Lung (tissue), 12 donors: ENCODE results near the gene TOGARAM2. TPM values are rescaled to one million over a fixed set of nuclear protein-coding genes. Genes with fewer than 3 reads are reported as not detected.

Experiments
- ATAC-seq: fragments of 200-7000 bp; cut with Tn5 transposase; one replicate; pipeline ENCODE4 v1.9.1; 2020; ENCODE audit warnings: moderate number of reproducible peaks; ENCODE audit not compliant: insufficient read depth, low FRiP score
- DNase-seq, 3 donors: peaks; one replicate each; pipeline ENCODE4 v3.0.0-alpha.2; 2013 to 2017
- H3K27ac ChIP-seq, 2 donors: one replicate each; pipeline ENCODE4 v1.5.1; 2013; ENCODE audit warnings: mild to moderate bottlenecking in 2 of 2, moderate library complexity in 2 of 2, control low read depth in 1 of 2, inconsistent platforms in 1 of 2, low read depth in 1 of 2, low read length in 1 of 2
- H3K27me3 ChIP-seq, 3 donors: one replicate each; pipeline ENCODE4 v1.5.1; 2013; ENCODE audit warnings: low read length in 2 of 3; ENCODE audit not compliant: control insufficient read depth in 3 of 3, insufficient read depth in 3 of 3
- H3K36me3 ChIP-seq, 4 donors: one replicate each; pipeline ENCODE4 v1.5.1; 2013; ENCODE audit warnings: low read length in 4 of 4, mild to moderate bottlenecking in 1 of 4, moderate library complexity in 1 of 4; ENCODE audit not compliant: control insufficient read depth in 4 of 4, insufficient read depth in 4 of 4
- H3K4me1 ChIP-seq, 5 donors: one replicate each; pipeline ENCODE4 v1.5.1; 2013; ENCODE audit warnings: low read length in 5 of 5, mild to moderate bottlenecking in 2 of 5, moderate library complexity in 1 of 5; ENCODE audit not compliant: control insufficient read depth in 5 of 5, insufficient read depth in 5 of 5
- H3K4me3 ChIP-seq: one replicate; pipeline ENCODE4 v1.5.1; 2013; ENCODE audit warnings: mild to moderate bottlenecking, control low read depth, moderate library complexity
- H3K9ac ChIP-seq, 2 donors: one replicate each; pipeline ENCODE4 v1.5.1; 2013; ENCODE audit warnings: low read length in 2 of 2, control low read depth in 1 of 2; ENCODE audit not compliant: insufficient read depth in 1 of 2
- H3K9me3 ChIP-seq, 4 donors: one replicate each; pipeline ENCODE4 v1.5.1; 2013; ENCODE audit warnings: low read length in 3 of 4, mild to moderate bottlenecking in 1 of 4, moderate library complexity in 1 of 4; ENCODE audit not compliant: control insufficient read depth in 4 of 4, insufficient read depth in 3 of 4
- CTCF ChIP-seq: IDR thresholded peaks from 2 replicates; pipeline ENCODE4 v1.5.1; 2012; ENCODE audit warnings: mild to moderate bottlenecking; ENCODE audit errors: control extremely low read depth, extremely low read depth
- WGBS, 2 donors: extraction: QIAGEN DNeasy Blood & Tissue Kit; methylation state at CpG; one replicate each; pipeline ENCODE4 v1.1.7; 2013; 5-methylcytosine and 5-hydroxymethylcytosine counted together
- polyA plus RNA-seq, 2 donors: library from polyadenylated mRNA; stranded (reverse); fragments of 200-250 nt; gene quantifications; one replicate each; pipeline ENCODE4 v1.2.1, GENCODE V29; 2013
- total RNA-seq, 2 donors: library from RNA; depleted of rRNA in 1 of 2; stranded (reverse); fragments of >200 nt in 1 of 2; gene quantifications; one replicate each; pipeline ENCODE4 v1.2.1, GENCODE V29; 2014 to 2021
- donor health status: control.
- donor health status: control.
- donor health status: Bipolar disorder and iron deficiency.
- donor health status: healthy.
- donor health status: DM: yes; HTN: yes; CAD: no.

TOGARAM2 gene
- total and polyA plus RNA-seq, 4 donors: 7.0 to 19.8 (median 8.6) TPM

GRCh38 chr2:28970464-28971160 is 10.5 kb upstream of the TOGARAM2 start:
- ATAC-seq: no peak
- no peak for DNase-seq
- H3K4me1 ChIP-seq: no peaks in the 10 kb centered on the region

GRCh38 chr2:28972778-28973335 is 8.2 kb upstream of the TOGARAM2 start:
- no peaks in the 10 kb centered on the region for H3K27me3 ChIP-seq
- no peaks in the 10 kb centered on the region for H3K4me1 ChIP-seq
- H3K9ac ChIP-seq: no peak overlapping the region
- DNase-seq (no peak), ATAC-seq (no peak)
- WGBS, 2 donors: 71 to 73% methylated on average over 6 of the region's 6 CpGs
- H3K9me3 ChIP-seq: no peaks in the 10 kb centered on the region
- TF ChIP-seq CTCF: no peak
- no peaks in the 10 kb centered on the region for H3K36me3 ChIP-seq
- no peak overlapping the region for H3K27ac ChIP-seq
- no peak overlapping the region for H3K4me3 ChIP-seq

More at GRCh38 chr2:28970464-28971160, 10.5 kb upstream of the TOGARAM2 start:
- H3K4me3 ChIP-seq: no peak overlapping the region
- H3K9ac ChIP-seq: no peak overlapping the region
- WGBS, 2 donors: 76 to 80% methylated on average over 6 of the region's 6 CpGs
- TF ChIP-seq CTCF: no peak
- H3K9me3 ChIP-seq: no peaks in the 10 kb centered on the region
- H3K36me3 ChIP-seq: no peaks in the 10 kb centered on the region
- no peak overlapping the region for H3K27ac ChIP-seq
- no peaks in the 10 kb centered on the region for H3K27me3 ChIP-seq

GRCh38 chr2:28974252-28974651 is 6.8 kb upstream of the TOGARAM2 start:
- H3K9me3 ChIP-seq: no peaks in the 10 kb centered on the region
- no peak for ATAC-seq
- no peaks in the 10 kb centered on the region for H3K27me3 ChIP-seq
- no peak for DNase-seq
- no peak for TF ChIP-seq CTCF
- no peak overlapping the region for H3K4me3 ChIP-seq
- no peaks in the 10 kb centered on the region for H3K36me3 ChIP-seq
- WGBS, 2 donors: 93 to 95% methylated on average over 4 of the region's 4 CpGs
- H3K9ac ChIP-seq: no peak overlapping the region
- no peaks in the 10 kb centered on the region for H3K4me1 ChIP-seq
- no peak overlapping the region for H3K27ac ChIP-seq
